HG03442 (cell line): ENCODE results near the gene NPRL2.

Experiments
- ATAC-seq: cut with Tn5 transposase; IDR thresholded peaks from one replicate; pipeline ENCODE4 v1.9.1; 2021; ENCODE audit warnings: mild to moderate bottlenecking, moderate library complexity; ENCODE audit not compliant: unreplicated experiment

NPRL2 gene

DNA sequence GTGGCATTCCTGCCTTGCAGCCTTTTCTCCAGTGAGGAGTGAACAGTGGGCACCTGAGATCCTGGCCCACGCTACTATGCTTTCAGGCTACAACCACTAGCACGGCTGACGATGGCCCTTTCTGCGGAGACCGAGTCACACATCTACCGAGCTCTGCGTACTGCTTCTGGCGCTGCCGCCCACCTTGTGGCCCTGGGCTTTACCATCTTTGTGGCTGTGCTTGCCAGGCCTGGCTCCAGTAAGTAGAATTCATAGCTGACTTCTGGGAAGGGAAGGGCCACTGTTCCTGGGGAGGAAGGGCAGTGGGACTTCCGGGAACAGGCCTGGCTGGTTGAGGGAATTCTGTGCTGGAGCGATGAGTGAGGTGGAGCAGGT lies 735 bp upstream of the NPRL2 start:
- no peak for ATAC-seq

- ATAC-seq = no peak
Observed at GRCh38 chr3:50350213-50350526, 405 bp downstream of the NPRL2 start.

DNA sequence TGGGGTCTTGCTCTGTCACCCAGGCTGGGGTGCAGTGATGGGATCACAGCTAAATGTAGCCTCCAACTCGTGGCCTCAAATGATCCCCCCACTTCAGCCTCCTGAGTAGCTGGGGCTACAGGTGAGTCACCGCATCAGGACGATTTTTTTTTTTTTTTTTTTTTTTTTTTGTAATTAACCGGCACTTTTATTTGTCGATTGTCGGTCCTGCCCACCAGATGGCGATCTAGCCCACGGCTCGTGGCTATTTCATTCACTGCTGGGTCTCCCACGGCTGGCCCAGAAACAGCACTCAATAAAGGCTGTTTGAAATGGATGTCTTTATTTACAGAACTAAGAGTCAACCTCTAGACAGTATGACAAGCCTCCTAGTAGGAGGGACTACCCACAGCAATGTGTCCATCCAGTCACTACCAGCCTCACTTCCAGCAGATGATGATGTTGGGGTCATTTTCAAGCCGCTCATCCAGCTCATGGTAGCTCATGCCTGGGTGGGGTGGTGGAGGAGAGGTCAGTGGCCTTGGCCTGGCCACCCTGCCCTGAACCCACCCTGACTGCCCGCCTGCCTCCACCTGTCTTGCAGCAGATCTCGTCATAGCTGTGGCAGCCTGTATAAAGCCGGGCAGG lies 3.3 kb downstream of the NPRL2 start:
- no peak for ATAC-seq

GRCh38 chr3:50345586-50346234 lies 4.9 kb downstream of the NPRL2 start, which contains the start of gene ZMYND10:
Gene ZMYND10, minus strand, starts transcription at chr3:50345732. Its CDS starts 153 bp downstream, at chr3:50345579.
- no peak for ATAC-seq

DNA sequence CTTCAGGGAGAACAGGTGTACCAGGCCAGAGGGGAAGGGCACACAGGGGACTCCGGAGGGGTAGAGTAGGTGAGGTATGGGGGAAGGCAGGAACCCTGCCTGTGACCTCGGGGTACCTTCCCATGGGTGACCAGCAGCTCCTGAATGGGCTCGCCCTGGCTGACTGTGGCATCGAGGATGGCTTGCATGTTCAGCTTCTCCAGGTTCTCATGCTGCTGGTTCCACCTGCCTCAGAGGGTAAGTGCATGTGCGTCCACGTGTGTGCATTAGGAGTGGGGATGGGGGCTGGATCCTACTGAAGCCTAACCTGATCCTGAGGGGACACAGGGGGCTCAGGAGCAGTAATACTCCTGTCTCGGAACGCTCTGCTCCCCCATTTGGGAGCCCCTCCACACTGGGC lies 5.6 kb downstream of the NPRL2 start:
- no peak for ATAC-seq

DNA sequence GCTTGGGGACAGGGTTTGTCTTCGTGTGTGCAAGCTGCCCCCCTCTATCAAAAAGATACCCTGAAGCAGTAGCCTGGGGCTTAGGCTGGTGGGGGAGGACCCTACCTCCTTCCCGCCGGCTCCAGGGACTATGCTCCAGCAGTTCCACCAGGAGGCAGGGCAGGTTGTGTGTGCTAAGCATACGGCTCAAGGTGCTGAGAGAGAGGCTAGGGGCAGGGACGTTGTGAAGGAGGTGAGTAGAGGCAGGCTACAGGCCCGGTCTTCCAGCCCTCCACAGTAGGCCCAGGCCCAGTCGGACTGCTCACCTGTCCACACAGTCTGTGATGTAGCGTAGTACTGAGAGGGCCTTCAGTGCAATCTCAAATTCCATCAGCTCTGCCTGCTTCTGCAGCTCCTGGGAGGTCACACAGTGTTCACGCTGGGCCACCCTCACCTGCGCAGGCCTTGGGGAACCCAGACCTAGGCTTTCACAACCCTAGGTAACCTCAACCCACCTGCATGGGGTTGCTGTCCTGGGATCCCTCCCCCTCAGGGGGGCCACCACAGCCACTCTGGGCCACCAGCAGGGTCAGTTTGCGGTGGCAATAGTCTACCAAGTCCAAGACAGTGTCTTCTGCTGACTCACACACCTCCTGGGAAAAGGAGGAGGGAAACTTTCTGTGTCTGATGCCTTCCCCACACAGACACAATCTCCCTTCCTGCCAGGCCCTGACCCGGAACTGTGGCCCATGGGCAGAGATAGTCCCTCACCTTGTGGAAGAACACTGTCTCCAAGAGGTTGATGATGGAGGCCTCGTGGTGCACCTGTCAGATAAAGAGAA lies 7.6 kb downstream of the NPRL2 start:
- ATAC-seq = no peak

DNA sequence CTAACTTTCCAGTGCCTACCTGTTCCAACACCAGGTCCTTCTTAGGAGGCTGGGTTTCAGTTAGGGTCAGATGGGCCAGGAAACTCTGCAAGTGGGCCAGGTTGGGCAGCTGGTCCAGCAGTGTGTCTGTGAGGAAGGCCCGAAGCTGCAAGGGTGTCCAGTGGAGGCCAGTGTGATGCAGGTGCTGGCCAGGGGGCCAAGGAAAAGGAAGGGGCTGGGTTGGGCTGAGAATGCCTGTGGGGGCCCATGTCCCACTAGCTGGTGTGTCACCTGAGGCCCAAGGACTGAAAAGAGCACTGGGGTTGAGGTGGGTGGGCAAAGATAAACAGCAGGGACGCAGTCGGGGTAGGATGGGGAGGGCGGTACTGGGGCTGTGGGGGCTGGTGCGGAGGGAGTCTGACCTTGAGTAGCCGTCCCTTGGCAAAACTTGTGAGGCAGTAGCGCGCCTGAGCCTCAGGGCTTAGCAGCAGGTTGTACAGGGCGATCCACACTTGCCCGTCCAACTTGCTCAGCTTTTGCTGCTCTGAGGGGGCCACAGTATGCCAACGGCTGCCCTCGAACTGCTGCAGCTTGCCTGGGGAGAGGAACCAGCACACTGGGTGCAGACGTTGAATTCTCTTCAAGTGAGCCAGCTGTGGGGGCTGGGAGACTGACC lies 8.5 kb downstream of the NPRL2 start:
- no peak for ATAC-seq

GRCh38 chr3:50341537-50341936 lies 9.0 kb downstream of the NPRL2 start:
- ATAC-seq = no peak

DNA sequence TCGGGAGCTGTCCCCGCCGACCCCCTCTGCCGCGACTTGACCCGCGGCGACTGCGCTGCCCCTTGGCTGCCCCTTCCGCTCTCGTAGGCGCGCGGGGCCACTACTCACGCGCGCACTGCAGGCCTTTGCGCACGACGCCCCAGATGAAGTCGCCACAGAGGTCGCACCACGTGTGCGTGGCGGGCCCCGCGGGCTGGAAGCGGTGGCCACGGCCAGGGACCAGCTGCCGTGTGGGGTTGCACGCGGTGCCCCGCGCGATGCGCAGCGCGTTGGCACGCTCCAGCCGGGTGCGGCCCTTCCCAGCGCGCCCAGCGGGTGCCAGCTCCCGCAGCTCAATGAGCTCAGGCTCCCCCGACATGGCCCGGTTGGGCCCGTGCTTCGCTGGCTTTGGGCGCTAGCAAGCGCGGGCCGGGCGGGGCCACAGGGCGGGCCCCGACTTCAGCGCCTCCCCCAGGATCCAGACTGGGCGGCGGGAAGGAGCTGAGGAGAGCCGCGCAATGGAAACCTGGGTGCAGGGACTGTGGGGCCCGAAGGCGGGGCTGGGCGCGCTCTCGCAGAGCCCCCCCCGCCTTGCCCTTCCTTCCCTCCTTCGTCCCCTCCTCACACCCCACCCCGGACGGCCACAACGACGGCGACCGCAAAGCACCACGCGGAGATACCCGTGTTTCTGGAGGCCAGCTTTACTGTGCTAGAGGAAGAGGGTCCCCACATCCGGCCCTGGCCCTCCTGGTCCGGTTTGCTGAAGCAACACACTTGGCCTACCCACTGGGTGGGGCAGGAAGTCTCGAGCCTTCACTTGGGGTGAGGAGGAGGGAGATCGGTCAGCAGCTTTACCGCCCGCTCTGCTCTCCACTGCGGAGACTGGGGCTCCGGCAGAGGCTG lies 9.9 kb downstream of the NPRL2 start, which contains the start of gene RASSF1:
RASSF1 (minus strand) TSS at position 389 of the 882 bp plus-strand sequence; CDS start at position 358, 31 bp downstream.
- ATAC-seq = no peak

GRCh38 chr3:50340147-50340447 lies 10.5 kb downstream of the NPRL2 start:
- no peak for ATAC-seq

DNA sequence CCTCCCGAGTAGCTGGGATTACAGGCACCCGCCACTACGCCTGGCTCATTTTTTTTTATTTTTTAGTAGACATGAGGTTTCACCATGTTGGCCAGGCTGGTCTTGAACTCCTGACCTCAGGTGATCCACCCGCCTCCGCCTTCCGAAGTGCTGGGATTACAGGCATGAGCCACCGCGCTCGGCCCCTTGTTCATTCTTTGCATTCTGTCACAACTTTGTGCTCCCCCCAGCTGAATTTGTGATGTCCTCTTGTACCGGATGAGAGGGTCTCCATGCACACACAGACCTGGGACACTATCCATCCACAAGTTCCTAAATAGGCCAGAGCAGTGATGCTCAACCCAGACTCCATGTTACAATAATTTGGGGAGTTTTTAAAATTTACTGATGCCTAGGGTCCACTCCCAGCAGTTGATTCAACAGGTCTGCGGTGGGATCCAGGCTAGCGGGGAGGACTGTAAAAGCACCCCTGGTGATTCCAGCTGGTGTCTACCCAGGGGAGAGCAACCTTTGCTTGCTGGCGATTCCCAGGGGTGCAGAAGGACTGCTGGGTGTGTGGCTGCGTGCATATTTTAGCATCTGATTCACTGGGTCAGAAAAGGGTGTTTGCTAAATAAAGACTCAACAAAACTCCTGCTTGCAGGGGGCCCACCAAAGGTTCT lies 11.0 kb downstream of the NPRL2 start:
- no peak for ATAC-seq

- ATAC-seq = no peak
Observed at GRCh38 chr3:50338965-50339364, 11.6 kb downstream of the NPRL2 start.

- peak; percentile 75 for ATAC-seq
Observed at GRCh38 chr3:50337175-50337861, 13.3 kb downstream of the NPRL2 start.

- peak; percentile 25 for ATAC-seq
Observed at GRCh38 chr3:50336452-50337174, 14.0 kb downstream of the NPRL2 start.

- ATAC-seq = no peak
Observed at GRCh38 chr3:50334339-50335075, 16.1 kb downstream of the NPRL2 start.

GRCh38 chr3:50333744-50334328 lies 16.7 kb downstream of the NPRL2 start:
- ATAC-seq = no peak

DNA sequence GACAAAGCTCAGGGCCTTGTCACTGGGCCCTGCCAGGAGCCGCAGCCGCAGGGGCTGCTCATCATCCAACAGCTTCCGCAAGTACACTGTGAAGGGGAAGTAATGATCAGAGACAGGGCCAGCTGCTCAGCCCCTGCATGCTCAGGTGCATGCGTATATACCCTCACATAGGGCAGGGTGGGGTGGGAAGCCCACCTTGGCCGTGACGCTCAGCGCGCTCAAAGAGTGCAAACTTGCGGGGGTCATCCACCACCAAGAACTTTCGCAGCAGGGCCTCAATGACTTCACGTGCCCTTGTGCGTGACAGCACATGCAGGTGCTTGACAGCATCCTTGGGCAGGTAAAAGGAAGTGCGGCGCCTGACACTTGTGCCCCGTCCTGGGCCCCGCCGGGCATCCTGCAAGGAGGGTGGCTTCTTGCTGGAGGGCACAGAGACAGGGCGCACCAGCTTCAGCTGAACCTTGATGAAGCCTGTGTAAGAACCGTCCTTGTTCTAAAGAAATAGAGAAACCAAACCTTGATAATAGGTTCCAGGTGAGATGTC lies 19.1 kb downstream of the NPRL2 start:
- no peak for ATAC-seq

- no peak for ATAC-seq
Observed at GRCh38 chr3:50330330-50330729, 20.2 kb downstream of the NPRL2 start.
